H1 (cell line): ENCODE measurements around the gene MOCS1. TPM values are rescaled to one million over a fixed set of nuclear protein-coding genes. Genes with fewer than 3 reads are reported as not detected.

Experiments used
- CTCF ChIP-seq, 3 experiments: IDR thresholded peaks; 1 replicate in 2 of 3; 2 replicates in 1 of 3; pipeline versions ENCODE4 v1.5.1 to v1.6.1; 2011; ENCODE audit warnings: low read length in 3 of 3, mild to moderate bottlenecking in 3 of 3, inconsistent platforms in 2 of 3, low read depth in 1 of 3, moderate library complexity in 1 of 3; ENCODE audit not compliant: insufficient read depth in 1 of 3; ENCODE audit errors: control extremely low read depth in 1 of 3
- EP300 ChIP-seq, 2 experiments: IDR thresholded peaks; 1 replicate in 1 of 2; 2 replicates in 1 of 2; pipeline ENCODE4 v1.6.1; 2011 to 2012; ENCODE audit warnings: low read depth in 2 of 2, low read length in 2 of 2, mild to moderate bottlenecking in 2 of 2, borderline replicate concordance in 1 of 2, inconsistent platforms in 1 of 2, moderate library complexity in 1 of 2
- MAX ChIP-seq: IDR thresholded peaks from 2 replicates; pipeline ENCODE4 v1.6.1; 2012; ENCODE audit warnings: inconsistent platforms
- RFX5 ChIP-seq: IDR thresholded peaks from 2 replicates; pipeline ENCODE4 v1.6.1; 2011; ENCODE audit warnings: low read depth, low read length, improper control_type of control experiment, borderline replicate concordance
- SIN3A ChIP-seq, 2 experiments: IDR thresholded peaks in 1 of 2; conservative IDR thresholded peaks in 1 of 2; 2 replicates each; pipeline ENCODE4 v1.6.1; 2011 to 2012; ENCODE audit warnings: low read length in 2 of 2, improper control_type of control experiment in 1 of 2, low read depth in 1 of 2, mild to moderate bottlenecking in 1 of 2
- TCF12 ChIP-seq: IDR thresholded peaks from 2 replicates; pipeline ENCODE4 v1.6.1; 2011; ENCODE audit warnings: low read depth, mild to moderate bottlenecking, low read length
- polyA plus RNA-seq, 7 experiments: library from polyadenylated mRNA; depleted of rRNA in 3 of 7; stranded (reverse) in 5 of 7; unstranded in 2 of 7; fragments of >200 nt in 5 of 7; fragments of 200-250 nt in 2 of 7; gene quantifications; 1 replicate in 5 of 7; 2 replicates in 1 of 7; 4 replicates in 1 of 7; pipeline versions ENCODE4 v1.2.1 to v1.2.3, GENCODE V29; 2011 to 2013; ENCODE audit warnings: missing spikeins in 2 of 7, mixed read lengths in 2 of 7
- total RNA-seq: library from RNA; stranded (reverse); fragmentation: NEBNext Ultra II Directional; extraction: Animal tissue kit (Norgen Biotek cat#: 25700); gene quantifications from 2 replicates; pipeline ENCODE4 v1.2.1, GENCODE V29; 2021

Gene MOCS1
- total and polyA plus RNA-seq, 2 of the 8 experiments (the other 6 are each of a cell fraction or from before 2014, with no cell fraction given): 13.4 to 19.7 TPM

- TF ChIP-seq CTCF (IDR thresholded peaks at IDR 0.05; ENCODE audit: control extremely low read depth in 1 of 3, insufficient read depth in 1 of 3, low read depth in 1 of 3, low read length in 3 of 3) (no peak), RFX5 (no peak), SIN3A (conservative IDR thresholded peaks at IDR 0.05 in 1 of 2, IDR thresholded peaks at IDR 0.05 in 1 of 2; ENCODE audit: low read depth in 1 of 2, low read length in 2 of 2) (no peak), MAX (no peak), TCF12 (no peak), EP300 (IDR thresholded peaks at IDR 0.05; ENCODE audit: borderline replicate concordance in 1 of 2, low read depth in 2 of 2, low read length in 2 of 2) (no peak)
Measured at GRCh38 chr6:39929733-39930461, 4.4 kb downstream of the MOCS1 start (continued).
